HG03457 (cell line): Measurements from ENCODE around the gene NIPSNAP3A.

Experiments used
- ATAC-seq: cut with Tn5 transposase; IDR thresholded peaks from one replicate; pipeline ENCODE4 v1.9.1; 2021; ENCODE audit warnings: moderate number of reproducible peaks; ENCODE audit not compliant: unreplicated experiment

Gene NIPSNAP3A

DNA sequence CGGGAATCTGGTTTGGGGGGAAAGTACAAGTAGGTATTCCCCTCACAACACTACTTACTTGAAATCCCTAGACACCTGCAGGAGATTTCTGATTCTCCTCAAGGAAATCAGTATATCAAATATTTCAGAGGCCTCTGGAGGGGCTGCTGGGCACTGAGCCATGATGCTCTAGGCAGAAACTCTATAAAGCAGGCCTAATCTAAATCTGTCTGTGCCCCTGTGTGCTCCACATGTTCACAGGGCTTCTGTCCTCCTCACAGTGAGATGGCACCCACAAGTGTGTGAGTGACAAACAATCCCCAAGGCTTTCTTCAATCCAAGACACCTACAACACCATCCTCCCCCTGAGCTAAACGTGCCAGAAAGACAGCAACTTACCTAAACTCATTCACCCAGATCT lies 55.4 kb downstream of the NIPSNAP3A start:
- no peak for ATAC-seq

DNA sequence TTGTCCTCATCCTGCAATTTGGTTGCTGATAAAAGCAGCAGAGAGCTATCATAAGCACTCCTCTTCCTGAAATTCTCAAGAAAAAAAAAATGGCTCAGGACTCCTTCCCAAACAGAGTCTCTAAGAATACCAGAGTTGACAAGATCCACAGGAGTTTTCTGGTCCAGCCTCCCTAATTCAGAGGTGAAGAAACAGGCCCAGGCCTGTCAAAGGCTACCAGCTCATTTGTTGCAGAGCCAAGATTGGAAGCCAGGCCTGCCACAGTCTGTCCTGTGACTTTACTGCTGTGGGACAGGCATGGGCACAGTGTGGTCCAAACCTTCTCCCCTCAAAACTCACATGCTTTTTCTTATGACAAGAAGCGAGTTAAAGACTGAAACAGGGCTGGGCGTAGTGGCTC lies 58.0 kb downstream of the NIPSNAP3A start:
- no peak for ATAC-seq

- no peak for ATAC-seq
These were observed 60.6 kb downstream of the NIPSNAP3A start for GRCh38 chr9:104808035-104808614.
